HepG2 (cell line): Measurements from ENCODE around the gene TLCD3B. TPM values are rescaled to one million over a fixed set of nuclear protein-coding genes. Genes with fewer than 3 reads are reported as not detected.

Source experiments
- ASH2L ChIP-seq: fragments of 300-600, 200-600 bp; sonication (generic); IDR thresholded peaks from 2 replicates; pipeline ENCODE4 v1.7.0; 2017; ENCODE audit warnings: low read depth, mild to moderate bottlenecking, moderate library complexity, mixed read lengths, low read length; ENCODE audit not compliant: insufficient read length
- CAMTA2 ChIP-seq: sonication (generic); formaldehyde crosslinking; IDR thresholded peaks from 2 replicates; pipeline ENCODE4 v1.4.0; 2020; ENCODE audit warnings: mild to moderate bottlenecking, missing genetic modification reagents, borderline replicate concordance
- HIVEP1 ChIP-seq: sonication (generic); formaldehyde crosslinking; IDR thresholded peaks from 2 replicates; pipeline ENCODE4 v1.4.0; 2020; ENCODE audit warnings: mild to moderate bottlenecking, missing genetic modification reagents
- HMG20B ChIP-seq: conservative IDR thresholded peaks from 2 replicates; pipeline ENCODE4 v1.6.1; 2016; ENCODE audit warnings: missing genetic modification reagents, missing compliant biosample characterization
- RFX5 ChIP-seq: IDR thresholded peaks from 2 replicates; pipeline ENCODE4 v1.6.1; 2011; ENCODE audit warnings: low read depth, low read length, improper control_type of control experiment
- RFXANK ChIP-seq: IDR thresholded peaks from 2 replicates; pipeline ENCODE4 v1.6.1; 2016
- SIX1 ChIP-seq: sonication (generic); formaldehyde crosslinking; IDR thresholded peaks from 2 replicates; pipeline ENCODE4 v1.4.0; 2020; ENCODE audit warnings: missing genetic modification reagents, borderline replicate concordance
- ZFP36L1 ChIP-seq: sonication (generic); formaldehyde crosslinking; IDR thresholded peaks from 2 replicates; pipeline ENCODE4 v1.8.0; 2022; ENCODE audit warnings: mild to moderate bottlenecking, missing genetic modification reagents, moderate library complexity
- ZNF180 ChIP-seq: sonication (generic); formaldehyde crosslinking; IDR thresholded peaks from 2 replicates; pipeline ENCODE4 v1.4.0; 2020; ENCODE audit warnings: low read depth, missing genetic modification reagents, borderline replicate concordance
- ZNF224 ChIP-seq: sonication (generic); formaldehyde crosslinking; IDR thresholded peaks from 2 replicates; pipeline ENCODE4 v1.5.0; 2020; ENCODE audit warnings: mild to moderate bottlenecking, missing genetic modification reagents
- ZNF34 ChIP-seq: sonication (generic); formaldehyde crosslinking; IDR thresholded peaks from 2 replicates; pipeline ENCODE4 v1.4.0; 2020; ENCODE audit warnings: mild to moderate bottlenecking, missing genetic modification reagents, borderline replicate concordance
- ZNF569 ChIP-seq: sonication (generic); formaldehyde crosslinking; IDR thresholded peaks from 2 replicates; pipeline ENCODE4 v1.5.0; 2020; ENCODE audit warnings: mild to moderate bottlenecking, missing genetic modification reagents, moderate library complexity, borderline replicate concordance
- polyA plus RNA-seq, 8 experiments: library from polyadenylated mRNA; depleted of rRNA in 3 of 8; stranded (reverse) in 7 of 8; unstranded in 1 of 8; fragments of >200 nt; fragmentation: Illumina TruSeq in 4 of 8; extraction: Trizol in 4 of 8; gene quantifications; 2 replicates each; pipeline versions ENCODE4 v1.2.1 to v1.2.3, GENCODE V29; 2011 to 2016; ENCODE audit warnings: low read depth in 4 of 8, missing spikeins in 1 of 8, mixed read lengths in 1 of 8; ENCODE audit not compliant: insufficient read depth in 1 of 8
- total RNA-seq, 5 experiments: library from RNA; depleted of rRNA; stranded (reverse); fragments of >200 nt; fragmentation: Illumina TruSeq; extraction: Trizol; gene quantifications; 2 replicates each; pipeline ENCODE4 v1.2.3, GENCODE V29; 2016; ENCODE audit warnings: low read depth in 1 of 5
- TF ChIP-seq, protein P1 (sequence below): sonication (generic); formaldehyde crosslinking; IDR thresholded peaks from 2 replicates; pipeline ENCODE4 v1.8.1; 2023; ENCODE audit warnings: mild to moderate bottlenecking, missing genetic modification reagents
- TF ChIP-seq, protein P2 (sequence below): sonication (generic); formaldehyde crosslinking; IDR thresholded peaks from 2 replicates; pipeline ENCODE4 v1.4.0; 2020; ENCODE audit warnings: mild to moderate bottlenecking, missing genetic modification reagents
- TF ChIP-seq, protein P3 (sequence below): sonication (generic); formaldehyde crosslinking; IDR thresholded peaks from 2 replicates; pipeline ENCODE4 v1.4.0; 2020; ENCODE audit warnings: missing genetic modification reagents
- TF ChIP-seq, protein P4 (sequence below): IDR thresholded peaks from 2 replicates; pipeline ENCODE4 v1.6.1; 2016; ENCODE audit warnings: low read depth, borderline replicate concordance
- TF ChIP-seq, protein P5 (sequence below): sonication (generic); formaldehyde crosslinking; IDR thresholded peaks from 2 replicates; pipeline ENCODE4 v1.9.0; 2021; ENCODE audit warnings: missing genetic modification reagents, mild to moderate bottlenecking, borderline replicate concordance
- TF ChIP-seq, protein P6 (sequence below): sonication (generic); formaldehyde crosslinking; IDR thresholded peaks from 2 replicates; pipeline ENCODE4 v1.5.0; 2020; ENCODE audit warnings: mild to moderate bottlenecking, low read depth, missing genetic modification reagents, borderline replicate concordance
- TF ChIP-seq, protein P7 (sequence below): sonication (generic); formaldehyde crosslinking; IDR thresholded peaks from 2 replicates; pipeline ENCODE4 v1.5.0; 2020; ENCODE audit warnings: mild to moderate bottlenecking, missing genetic modification reagents

The TLCD3B gene
- total and polyA plus RNA-seq, 2 of the 13 experiments (the other 11 are each of a cell fraction or from before 2014, with no cell fraction given), result not detected

DNA sequence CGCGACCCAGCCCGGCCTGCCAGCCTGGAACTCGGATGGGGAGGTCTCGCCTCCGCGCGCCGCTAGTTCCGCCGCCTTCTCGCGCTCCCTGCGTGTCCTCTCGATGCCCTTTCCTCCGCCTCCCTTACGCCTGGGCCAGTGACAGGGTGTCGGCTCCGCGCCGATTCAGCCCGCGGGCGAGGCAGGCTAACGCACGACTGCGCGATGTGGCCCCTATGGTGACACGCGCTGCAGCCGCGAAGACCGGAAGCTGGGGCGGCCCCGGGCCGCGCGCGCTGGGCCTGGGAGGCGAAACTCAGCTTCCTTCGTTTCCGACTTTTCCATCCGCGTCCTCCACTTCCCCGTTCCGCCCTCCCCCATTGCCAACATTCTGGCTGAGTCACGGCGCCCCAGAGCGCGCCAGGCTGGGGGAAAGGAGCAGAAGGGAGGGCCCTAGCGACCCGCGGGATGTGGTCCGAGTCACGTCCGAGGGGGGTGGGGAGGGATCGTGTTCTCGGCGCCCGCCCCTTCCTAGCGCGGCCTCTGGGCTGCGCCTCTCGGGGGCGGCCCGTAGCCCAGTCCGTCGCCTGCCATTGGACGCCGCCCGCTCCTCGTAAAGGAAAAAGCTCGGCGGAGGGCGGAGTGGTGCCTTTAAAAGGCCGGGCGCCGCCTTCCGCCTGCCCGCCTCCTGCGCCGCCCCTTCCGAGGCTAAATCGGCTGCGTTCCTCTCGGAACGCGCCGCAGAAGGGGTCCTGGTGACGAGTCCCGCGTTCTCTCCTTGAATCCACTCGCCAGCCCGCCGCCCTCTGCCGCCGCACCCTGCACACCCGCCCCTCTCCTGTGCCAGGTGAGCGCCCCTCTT, 34.3 kb upstream of the TLCD3B start, which contains the start of gene ALDOA (continued):
- TF ChIP-seq HMG20B (CRISPR knock-in tag) (peak; percentile 68), ZFP36L1 (CRISPR knock-in tag) (peak; percentile 97), CAMTA2 (CRISPR knock-in tag) (peak; percentile 70; the same call in 1 of the 2 replicates), RFX5 (peak; percentile 57), ZNF224 (CRISPR knock-in tag) (peak; percentile 82), ASH2L (peak; percentile 88), HIVEP1 (CRISPR knock-in tag) (peak; percentile 94; the same call in 1 of the 2 replicates), RFXANK (CRISPR knock-in tag) (no peak), ZNF34 (CRISPR knock-in tag) (0 out of 2 replicates have a peak, but pooled peaks have one; percentile 83), SIX1 (peak; percentile 90), ZNF180 (CRISPR knock-in tag) (no peak), ZNF569 (CRISPR knock-in tag) (no peak)
- TF ChIP-seq, protein P1, sequence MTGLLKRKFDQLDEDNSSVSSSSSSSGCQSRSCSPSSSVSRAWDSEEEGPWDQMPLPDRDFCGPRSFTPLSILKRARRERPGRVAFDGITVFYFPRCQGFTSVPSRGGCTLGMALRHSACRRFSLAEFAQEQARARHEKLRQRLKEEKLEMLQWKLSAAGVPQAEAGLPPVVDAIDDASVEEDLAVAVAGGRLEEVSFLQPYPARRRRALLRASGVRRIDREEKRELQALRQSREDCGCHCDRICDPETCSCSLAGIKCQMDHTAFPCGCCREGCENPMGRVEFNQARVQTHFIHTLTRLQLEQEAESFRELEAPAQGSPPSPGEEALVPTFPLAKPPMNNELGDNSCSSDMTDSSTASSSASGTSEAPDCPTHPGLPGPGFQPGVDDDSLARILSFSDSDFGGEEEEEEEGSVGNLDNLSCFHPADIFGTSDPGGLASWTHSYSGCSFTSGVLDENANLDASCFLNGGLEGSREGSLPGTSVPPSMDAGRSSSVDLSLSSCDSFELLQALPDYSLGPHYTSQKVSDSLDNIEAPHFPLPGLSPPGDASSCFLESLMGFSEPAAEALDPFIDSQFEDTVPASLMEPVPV (CRISPR knock-in tag), result peak; percentile 87; the same call in 1 of the 2 replicates
- TF ChIP-seq, protein P2, sequence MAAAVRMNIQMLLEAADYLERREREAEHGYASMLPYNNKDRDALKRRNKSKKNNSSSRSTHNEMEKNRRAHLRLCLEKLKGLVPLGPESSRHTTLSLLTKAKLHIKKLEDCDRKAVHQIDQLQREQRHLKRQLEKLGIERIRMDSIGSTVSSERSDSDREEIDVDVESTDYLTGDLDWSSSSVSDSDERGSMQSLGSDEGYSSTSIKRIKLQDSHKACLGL, result peak; percentile 96
- TF ChIP-seq, protein P3, sequence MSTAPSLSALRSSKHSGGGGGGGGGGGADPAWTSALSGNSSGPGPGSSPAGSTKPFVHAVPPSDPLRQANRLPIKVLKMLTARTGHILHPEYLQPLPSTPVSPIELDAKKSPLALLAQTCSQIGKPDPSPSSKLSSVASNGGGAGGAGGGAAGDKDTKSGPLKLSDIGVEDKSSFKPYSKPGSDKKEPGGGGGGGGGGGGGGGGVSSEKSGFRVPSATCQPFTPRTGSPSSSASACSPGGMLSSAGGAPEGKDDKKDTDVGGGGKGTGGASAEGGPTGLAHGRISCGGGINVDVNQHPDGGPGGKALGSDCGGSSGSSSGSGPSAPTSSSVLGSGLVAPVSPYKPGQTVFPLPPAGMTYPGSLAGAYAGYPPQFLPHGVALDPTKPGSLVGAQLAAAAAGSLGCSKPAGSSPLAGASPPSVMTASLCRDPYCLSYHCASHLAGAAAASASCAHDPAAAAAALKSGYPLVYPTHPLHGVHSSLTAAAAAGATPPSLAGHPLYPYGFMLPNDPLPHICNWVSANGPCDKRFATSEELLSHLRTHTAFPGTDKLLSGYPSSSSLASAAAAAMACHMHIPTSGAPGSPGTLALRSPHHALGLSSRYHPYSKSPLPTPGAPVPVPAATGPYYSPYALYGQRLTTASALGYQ (CRISPR knock-in tag), result peak; percentile 52; the same call in 1 of the 2 replicates
- TF ChIP-seq, protein P4, sequence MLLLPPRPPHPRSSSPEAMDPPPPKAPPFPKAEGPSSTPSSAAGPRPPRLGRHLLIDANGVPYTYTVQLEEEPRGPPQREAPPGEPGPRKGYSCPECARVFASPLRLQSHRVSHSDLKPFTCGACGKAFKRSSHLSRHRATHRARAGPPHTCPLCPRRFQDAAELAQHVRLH (CRISPR knock-in tag), result peak; percentile 90
- TF ChIP-seq, protein P5, sequence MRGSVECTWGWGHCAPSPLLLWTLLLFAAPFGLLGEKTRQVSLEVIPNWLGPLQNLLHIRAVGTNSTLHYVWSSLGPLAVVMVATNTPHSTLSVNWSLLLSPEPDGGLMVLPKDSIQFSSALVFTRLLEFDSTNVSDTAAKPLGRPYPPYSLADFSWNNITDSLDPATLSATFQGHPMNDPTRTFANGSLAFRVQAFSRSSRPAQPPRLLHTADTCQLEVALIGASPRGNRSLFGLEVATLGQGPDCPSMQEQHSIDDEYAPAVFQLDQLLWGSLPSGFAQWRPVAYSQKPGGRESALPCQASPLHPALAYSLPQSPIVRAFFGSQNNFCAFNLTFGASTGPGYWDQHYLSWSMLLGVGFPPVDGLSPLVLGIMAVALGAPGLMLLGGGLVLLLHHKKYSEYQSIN (CRISPR knock-in tag), result 0 out of 2 replicates have a peak, but pooled peaks have one; percentile 87
- TF ChIP-seq, protein P6, sequence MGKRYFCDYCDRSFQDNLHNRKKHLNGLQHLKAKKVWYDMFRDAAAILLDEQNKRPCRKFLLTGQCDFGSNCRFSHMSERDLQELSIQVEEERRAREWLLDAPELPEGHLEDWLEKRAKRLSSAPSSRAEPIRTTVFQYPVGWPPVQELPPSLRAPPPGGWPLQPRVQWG (CRISPR knock-in tag), result peak; percentile 95; the same call in 1 of the 2 replicates
- TF ChIP-seq, protein P7, sequence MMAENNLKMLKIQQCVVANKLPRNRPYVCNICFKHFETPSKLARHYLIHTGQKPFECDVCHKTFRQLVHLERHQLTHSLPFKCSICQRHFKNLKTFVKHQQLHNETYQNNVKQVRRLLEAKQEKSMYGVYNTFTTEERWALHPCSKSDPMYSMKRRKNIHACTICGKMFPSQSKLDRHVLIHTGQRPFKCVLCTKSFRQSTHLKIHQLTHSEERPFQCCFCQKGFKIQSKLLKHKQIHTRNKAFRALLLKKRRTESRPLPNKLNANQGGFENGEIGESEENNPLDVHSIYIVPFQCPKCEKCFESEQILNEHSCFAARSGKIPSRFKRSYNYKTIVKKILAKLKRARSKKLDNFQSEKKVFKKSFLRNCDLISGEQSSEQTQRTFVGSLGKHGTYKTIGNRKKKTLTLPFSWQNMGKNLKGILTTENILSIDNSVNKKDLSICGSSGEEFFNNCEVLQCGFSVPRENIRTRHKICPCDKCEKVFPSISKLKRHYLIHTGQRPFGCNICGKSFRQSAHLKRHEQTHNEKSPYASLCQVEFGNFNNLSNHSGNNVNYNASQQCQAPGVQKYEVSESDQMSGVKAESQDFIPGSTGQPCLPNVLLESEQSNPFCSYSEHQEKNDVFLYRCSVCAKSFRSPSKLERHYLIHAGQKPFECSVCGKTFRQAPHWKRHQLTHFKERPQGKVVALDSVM (CRISPR knock-in tag), result peak; percentile 81; the same call in 1 of the 2 replicates
